ENCODE measurements around the gene AGTRAP.

Gene AGTRAP

GRCh38 chr1:11735854-11736745 is at the start of gene AGTRAP:
TSS of gene AGTRAP (plus strand) at chr1:11736136. CDS start at chr1:11736209, 73 bp downstream.
- Histone ChIP-seq H3K27me3 (ENCODE audit: insufficient read depth, low read length) (no peaks in the 10 kb centered on the region), H3K36me3 (ENCODE audit: insufficient read depth, low read depth, low read length) (0 out of 2 replicates have a peak, but pooled peaks cover 5% of the 10 kb centered on the region), H3K27ac (ENCODE audit: low read length) (peak within 1 kb of the TSS; percentile 98), H3K4me3 (ENCODE audit: low read length) (peak within 1 kb of the TSS; percentile 95), H3K9me3 (ENCODE audit: insufficient read depth, low read depth, low read length) (no peaks in the 10 kb centered on the region), H3K4me1 (ENCODE audit: insufficient read depth, low read length) (peaks cover 18% of the 10 kb centered on the region), H3K9ac (ENCODE audit: low read depth, low read length) (peak within 1 kb of the TSS; percentile 91)

- H3K36me3 ChIP-seq (ENCODE audit: insufficient read depth, low read depth, low read length), result peaks cover 15% of the 10 kb centered on the region; the same call in 1 of the 2 replicates
- peak overlapping the region; percentile 88; the same call in 1 of the 2 replicates for H3K4me3 ChIP-seq (ENCODE audit: low read length)
- H3K9ac ChIP-seq (ENCODE audit: low read depth, low read length), result peak overlapping the region; percentile 97; the same call in 1 of the 2 replicates
- H3K4me1 ChIP-seq (ENCODE audit: insufficient read depth, low read length), result peaks cover 33% of the 10 kb centered on the region
- no peaks in the 10 kb centered on the region for H3K9me3 ChIP-seq (ENCODE audit: insufficient read depth, low read depth, low read length)
- peaks cover 15% of the 10 kb centered on the region; the same call in 1 of the 2 replicates for H3K27me3 ChIP-seq (ENCODE audit: insufficient read depth, low read length)
- H3K27ac ChIP-seq (ENCODE audit: low read length), result peak overlapping the region; percentile 73
These were observed 47.4 kb upstream of the AGTRAP start for GRCh38 chr1:11688506-11688905.

- Histone ChIP-seq H3K9ac (ENCODE audit: low read depth, low read length) (peak overlapping the region; percentile 97), H3K36me3 (ENCODE audit: insufficient read depth, low read depth, low read length) (peaks cover 15% of the 10 kb centered on the region; the same call in 1 of the 2 replicates), H3K27me3 (ENCODE audit: insufficient read depth, low read length) (peaks cover 15% of the 10 kb centered on the region; the same call in 1 of the 2 replicates), H3K27ac (ENCODE audit: low read length) (peak overlapping the region; percentile 72), H3K9me3 (ENCODE audit: insufficient read depth, low read depth, low read length) (no peaks in the 10 kb centered on the region), H3K4me1 (ENCODE audit: insufficient read depth, low read length) (peaks cover 21% of the 10 kb centered on the region; the same call in 1 of the 2 replicates), H3K4me3 (ENCODE audit: low read length) (peak overlapping the region; percentile 88)
These were observed 45.3 kb upstream of the AGTRAP start for GRCh38 chr1:11690397-11691301.

- peak within 1 kb of the TSS; percentile 72 for H3K27ac ChIP-seq (ENCODE audit: low read length)
- peaks cover 15% of the 10 kb centered on the region; the same call in 1 of the 2 replicates for H3K4me1 ChIP-seq (ENCODE audit: insufficient read depth, low read length)
- peak within 1 kb of the TSS; percentile 97 for H3K9ac ChIP-seq (ENCODE audit: low read depth, low read length)
- H3K4me3 ChIP-seq (ENCODE audit: low read length), result peak within 1 kb of the TSS; percentile 88
- H3K9me3 ChIP-seq (ENCODE audit: insufficient read depth, low read depth, low read length), result no peaks in the 10 kb centered on the region
- peaks cover 15% of the 10 kb centered on the region; the same call in 1 of the 2 replicates for H3K27me3 ChIP-seq (ENCODE audit: insufficient read depth, low read length)
- peaks cover 8% of the 10 kb centered on the region; the same call in 1 of the 2 replicates for H3K36me3 ChIP-seq (ENCODE audit: insufficient read depth, low read depth, low read length)
These were observed 44.5 kb upstream of the AGTRAP start, which contains the start of gene DRAXIN for GRCh38 chr1:11691302-11691914. TSS of gene DRAXIN (plus strand) at chr1:11691710. CDS start at chr1:11706259, 14,549 bp downstream.

GRCh38 chr1:11691928-11692711 is 43.8 kb upstream of the AGTRAP start:
- Histone ChIP-seq H3K4me3 (ENCODE audit: low read length) (peak overlapping the region; percentile 88), H3K4me1 (ENCODE audit: insufficient read depth, low read length) (peaks cover 15% of the 10 kb centered on the region; the same call in 1 of the 2 replicates), H3K36me3 (ENCODE audit: insufficient read depth, low read depth, low read length) (0 out of 2 replicates have a peak, but pooled peaks cover 6% of the 10 kb centered on the region), H3K9ac (ENCODE audit: low read depth, low read length) (peak overlapping the region; percentile 97; the same call in 1 of the 2 replicates), H3K9me3 (ENCODE audit: insufficient read depth, low read depth, low read length) (no peaks in the 10 kb centered on the region), H3K27ac (ENCODE audit: low read length) (peak overlapping the region; percentile 39), H3K27me3 (ENCODE audit: insufficient read depth, low read length) (peaks cover 15% of the 10 kb centered on the region; the same call in 1 of the 2 replicates)

GRCh38 chr1:11693024-11693590 is 42.8 kb upstream of the AGTRAP start:
- peaks cover 15% of the 10 kb centered on the region; the same call in 1 of the 2 replicates for H3K4me1 ChIP-seq (ENCODE audit: insufficient read depth, low read length)
- H3K9me3 ChIP-seq (ENCODE audit: insufficient read depth, low read depth, low read length), result no peaks in the 10 kb centered on the region
- H3K4me3 ChIP-seq (ENCODE audit: low read length), result peak overlapping the region; percentile 88; the same call in 1 of the 2 replicates
- H3K27ac ChIP-seq (ENCODE audit: low read length), result no peak overlapping the region
- H3K27me3 ChIP-seq (ENCODE audit: insufficient read depth, low read length), result peaks cover 15% of the 10 kb centered on the region; the same call in 1 of the 2 replicates
- no peaks in the 10 kb centered on the region for H3K36me3 ChIP-seq (ENCODE audit: insufficient read depth, low read depth, low read length)
- peak overlapping the region; percentile 97; the same call in 1 of the 2 replicates for H3K9ac ChIP-seq (ENCODE audit: low read depth, low read length)

GRCh38 chr1:11693917-11694316 is 42.0 kb upstream of the AGTRAP start:
- Histone ChIP-seq H3K4me1 (ENCODE audit: insufficient read depth, low read length) (peaks cover 12% of the 10 kb centered on the region; the same call in 1 of the 2 replicates), H3K9me3 (ENCODE audit: insufficient read depth, low read depth, low read length) (no peaks in the 10 kb centered on the region), H3K9ac (ENCODE audit: low read depth, low read length) (no peak overlapping the region), H3K36me3 (ENCODE audit: insufficient read depth, low read depth, low read length) (no peaks in the 10 kb centered on the region), H3K4me3 (ENCODE audit: low read length) (no peak overlapping the region; the same call in 1 of the 2 replicates), H3K27ac (ENCODE audit: low read length) (no peak overlapping the region), H3K27me3 (ENCODE audit: insufficient read depth, low read length) (peaks cover 15% of the 10 kb centered on the region; the same call in 1 of the 2 replicates)

- Histone ChIP-seq H3K4me1 (ENCODE audit: insufficient read depth, low read length) (peaks cover 12% of the 10 kb centered on the region; the same call in 1 of the 2 replicates), H3K27me3 (ENCODE audit: insufficient read depth, low read length) (peaks cover 15% of the 10 kb centered on the region; the same call in 1 of the 2 replicates), H3K9ac (ENCODE audit: low read depth, low read length) (no peak overlapping the region)
These were observed 40.1 kb upstream of the AGTRAP start for GRCh38 chr1:11695861-11696260.

GRCh38 chr1:11697188-11697892 is 38.6 kb upstream of the AGTRAP start:
- H3K27ac ChIP-seq (ENCODE audit: low read length), result no peak overlapping the region
- H3K36me3 ChIP-seq (ENCODE audit: insufficient read depth, low read depth, low read length), result 0 out of 2 replicates have a peak, but pooled peaks cover 4% of the 10 kb centered on the region
- no peak overlapping the region for H3K9ac ChIP-seq (ENCODE audit: low read depth, low read length)
- no peaks in the 10 kb centered on the region for H3K9me3 ChIP-seq (ENCODE audit: insufficient read depth, low read depth, low read length)
- peaks cover 17% of the 10 kb centered on the region; the same call in 1 of the 2 replicates for H3K4me1 ChIP-seq (ENCODE audit: insufficient read depth, low read length)
- H3K27me3 ChIP-seq (ENCODE audit: insufficient read depth, low read length), result peaks cover 10% of the 10 kb centered on the region; the same call in 1 of the 2 replicates
- H3K4me3 ChIP-seq (ENCODE audit: low read length), result no peak overlapping the region

More at GRCh38 chr1:11695861-11696260, 40.1 kb upstream of the AGTRAP start:
- no peaks in the 10 kb centered on the region for H3K9me3 ChIP-seq (ENCODE audit: insufficient read depth, low read depth, low read length)
- no peak overlapping the region for H3K27ac ChIP-seq (ENCODE audit: low read length)
- no peaks in the 10 kb centered on the region for H3K36me3 ChIP-seq (ENCODE audit: insufficient read depth, low read depth, low read length)
- no peak overlapping the region for H3K4me3 ChIP-seq (ENCODE audit: low read length)

All from iPS-20b (cell line).